ENCODE data around the gene TENM4. TPM values are rescaled to one million over a fixed set of nuclear protein-coding genes. Genes with fewer than 3 reads are reported as not detected.

TENM4 gene
- total and polyA plus RNA-seq, 2 of the 13 experiments (the other 11 are each of a cell fraction or from before 2014, with no cell fraction given): not detected

GRCh38 chr11:79193663-79194310, 247.0 kb downstream of the TENM4 start:
- CTCF ChIA-PET (ENCODE audit: low intra/inter-chr PET ratio, low total read pairs): no interaction called here
- FAIRE-seq: no peak

More at GRCh38 chr11:79193663-79194310, 247.0 kb downstream of the TENM4 start:
- no peak for DNase-seq (ENCODE audit: low spot score)
- Histone ChIP-seq H3K9ac (ENCODE audit: insufficient read depth, low read depth, low read length) (no peak overlapping the region), H4K20me1 (ENCODE audit: insufficient read depth, low read length) (no peaks in the 10 kb centered on the region), H3K9me3 (ENCODE audit: low read length) (no peaks in the 10 kb centered on the region), H3K4me1 (ENCODE audit: insufficient read depth, low read length) (no peaks in the 10 kb centered on the region), H3K4me2 (ENCODE audit: low read depth, low read length) (no peak overlapping the region), H3K79me2 (ENCODE audit: insufficient read depth, low read length) (no peaks in the 10 kb centered on the region), H3K36me3 (replicated peaks in 1 of 2; ENCODE audit: control insufficient read depth in 1 of 2, insufficient read depth in 2 of 2, low read length in 2 of 2) (no peaks in the 10 kb centered on the region), H3K4me3 (replicated peaks in 1 of 3; ENCODE audit: insufficient read depth in 1 of 3, low read depth in 2 of 3, low read length in 3 of 3) (no peak overlapping the region), H3K27ac (ENCODE audit: extremely low read length, insufficient read depth, low read length) (no peak overlapping the region), H3K27me3 (ENCODE audit: control insufficient read depth in 1 of 2, insufficient read depth in 2 of 2, low read length in 2 of 2) (peaks cover 0 to 7% of the 10 kb centered on the region in 2 experiments; a peak in 1 of 5 replicates), H2AFZ (ENCODE audit: low read length) (no peak overlapping the region)
- 2% methylated on average over 7 of the region's 7 CpGs for WGBS (ENCODE audit: low lambda C conversion rate)
- in situ Hi-C loops (cut with HindIII; ENCODE audit: extremely low pct_ligation_motif_present, low pct_unique_long_range_greater_than_20kb) (no loop called here), intact Hi-C loops (cut with micrococcal nuclease; ENCODE audit: unreplicated experiment) (no loop called here)
- POLR2A ChIA-PET: no interaction called here
- no peak for ATAC-seq
- no TSS peak for BruUV-seq (replicated peaks)
- no peak for TF ChIP-seq KDM3A (CRISPR knock-in tag; IDR thresholded peaks at IDR 0.05; ENCODE audit: low read depth)
- TF ChIP-seq ZBTB10 (CRISPR knock-in tag; IDR thresholded peaks at IDR 0.05; ENCODE audit: borderline replicate concordance): no peak
- TF ChIP-seq ZSCAN12 (CRISPR knock-in tag; IDR thresholded peaks at IDR 0.05): no peak
- TF ChIP-seq ZNF605 (CRISPR knock-in tag; IDR thresholded peaks at IDR 0.05): no peak
- TF ChIP-seq CBX2 (IDR thresholded peaks at IDR 0.05; ENCODE audit: low read depth, low read length): no peak
- TF ChIP-seq CBX2 (CRISPR knock-in tag; IDR thresholded peaks at IDR 0.05; ENCODE audit: low read depth): no peak
- no peak for TF ChIP-seq GATAD1 (CRISPR knock-in tag; IDR thresholded peaks at IDR 0.05)
- no peak for TF ChIP-seq NFRKB (IDR thresholded peaks at IDR 0.05)
- no peak for TF ChIP-seq KAT8 (CRISPR knock-in tag; IDR thresholded peaks at IDR 0.05)
- TF ChIP-seq HMG20B (CRISPR knock-in tag; conservative IDR thresholded peaks at IDR 0.05): no peak
- no peak for TF ChIP-seq PRMT3 (CRISPR knock-in tag; IDR thresholded peaks at IDR 0.05; ENCODE audit: borderline replicate concordance, low read depth)
- TF ChIP-seq CEBPB (IDR thresholded peaks at IDR 0.05; ENCODE audit: borderline replicate concordance, low read depth, low read length): no peak
- no peak for TF ChIP-seq ZBTB2 (CRISPR knock-in tag; IDR thresholded peaks at IDR 0.05; ENCODE audit: low read depth)

Data from HepG2 (cell line).